Stimulated activated CD8-positive, alpha-beta memory T cell treated with anti-CD3 and anti-CD28 coated beads, Interleukin-7, amount 100 ng/mL, for 48 hours (primary cell): ENCODE data around the gene NOP53.
A peak's percentile ranks its signal among the peaks of the same experiment; 100 is the strongest.
"Not testable (repeated sequence)": the region's sequence is repeated elsewhere in the genome, so short reads cannot be mapped to it uniquely, and the experiment has no call there.

Experiments
- DNase-seq, 2 donors: peaks; one replicate each; pipeline ENCODE4 v3.0.0-alpha.2; 2020; ENCODE audit warnings: low read depth in 1 of 2; ENCODE audit errors: extremely low read depth in 1 of 2

NOP53 gene

DNA sequence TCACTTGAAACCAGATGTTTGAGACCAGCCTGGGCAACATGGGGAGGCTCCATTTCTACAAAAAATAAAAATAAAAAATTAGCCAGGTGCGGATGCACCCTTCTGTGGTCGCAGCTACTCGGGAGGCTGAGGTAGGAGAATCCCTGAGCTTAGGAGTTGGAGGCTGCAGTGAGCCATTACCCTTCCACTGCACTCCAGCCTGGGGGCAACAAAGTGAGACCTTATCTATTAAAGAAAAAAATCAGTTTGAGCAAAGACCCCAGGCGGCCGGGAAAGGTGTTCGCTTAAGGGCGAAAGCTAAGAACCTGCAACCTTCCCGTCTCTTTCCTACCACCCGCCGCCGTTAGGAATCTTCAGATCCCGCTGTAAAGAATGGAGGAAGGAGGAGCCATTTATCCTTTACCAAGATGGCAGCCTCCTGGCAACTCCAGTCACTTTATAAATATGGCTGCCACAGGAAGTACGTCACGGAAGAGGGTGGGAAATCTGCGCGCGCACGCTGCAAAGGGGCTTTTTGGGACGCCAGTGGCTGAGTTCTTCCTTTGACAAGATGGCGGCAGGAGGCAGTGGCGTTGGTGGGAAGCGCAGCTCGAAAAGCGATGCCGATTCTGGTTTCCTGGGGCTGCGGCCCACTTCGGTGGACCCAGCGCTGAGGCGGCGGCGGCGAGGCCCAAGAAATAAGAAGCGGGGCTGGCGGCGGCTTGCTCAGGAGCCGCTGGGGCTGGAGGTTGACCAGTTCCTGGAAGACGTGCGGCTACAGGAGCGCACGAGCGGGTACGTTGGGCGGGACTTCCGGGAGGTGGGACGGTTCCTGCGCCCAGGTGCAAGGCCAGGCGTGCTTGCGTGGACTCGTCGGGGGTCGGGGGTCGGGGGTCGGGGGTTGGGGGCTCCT, at the start of gene NOP53:
Gene NOP53 (plus strand): TSS at position 537 of the 892 bp plus-strand sequence. CDS start 14 bp downstream, at position 551.
- peak; percentile 87 to 90 for DNase-seq

GRCh38 chr19:47696635-47697034, 48.7 kb upstream of the NOP53 start:
- no peak for DNase-seq

- peak in 1 of 2 donors; percentile 27 for DNase-seq
Measured at GRCh38 chr19:47697863-47698609, 47.3 kb upstream of the NOP53 start.

- no peak for DNase-seq
Measured at GRCh38 chr19:47698631-47699359, 46.6 kb upstream of the NOP53 start.

GRCh38 chr19:47699360-47699917, 45.9 kb upstream of the NOP53 start:
- peak in 1 of 2 donors; percentile 26 for DNase-seq

GRCh38 chr19:47700934-47701716, 44.2 kb upstream of the NOP53 start:
- no peak for DNase-seq

DNA sequence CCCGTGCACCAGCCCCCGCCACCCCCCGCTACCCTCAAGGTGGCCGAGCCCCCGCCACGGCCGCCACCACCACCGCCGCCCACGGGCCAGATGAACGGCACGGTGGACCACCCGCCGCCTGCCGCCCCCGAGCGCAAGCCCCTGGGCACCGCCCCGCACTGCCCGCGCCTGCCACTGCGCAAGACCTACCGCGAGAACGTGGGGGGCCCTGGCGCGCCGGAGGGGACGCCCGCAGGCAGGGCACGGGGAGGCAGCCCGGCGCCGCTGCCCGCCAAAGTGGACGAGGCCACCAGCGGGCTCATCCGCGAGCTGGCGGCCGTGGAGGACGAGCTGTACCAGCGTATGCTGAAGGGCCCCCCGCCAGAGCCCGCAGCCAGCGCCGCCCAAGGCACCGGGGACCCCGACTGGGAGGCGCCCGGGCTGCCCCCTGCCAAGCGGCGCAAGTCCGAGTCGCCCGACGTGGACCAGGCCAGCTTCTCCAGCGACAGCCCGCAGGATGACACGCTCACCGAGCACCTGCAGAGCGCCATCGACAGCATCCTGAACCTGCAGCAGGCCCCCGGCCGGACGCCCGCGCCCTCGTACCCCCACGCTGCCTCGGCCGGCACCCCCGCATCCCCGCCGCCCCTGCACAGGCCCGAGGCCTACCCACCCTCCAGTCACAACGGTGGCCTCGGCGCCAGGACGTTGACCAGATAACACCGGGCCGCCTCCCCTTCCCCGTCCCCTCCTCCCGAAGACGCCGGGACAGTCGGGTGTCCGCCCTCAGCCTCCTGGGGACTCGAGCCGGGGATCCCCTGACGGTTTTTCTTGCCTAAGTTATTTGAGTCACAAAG, 43.4 kb upstream of the NOP53 start:
- DNase-seq, result no peak

- no peak for DNase-seq
Measured at GRCh38 chr19:47702671-47703070, 42.7 kb upstream of the NOP53 start.

DNA sequence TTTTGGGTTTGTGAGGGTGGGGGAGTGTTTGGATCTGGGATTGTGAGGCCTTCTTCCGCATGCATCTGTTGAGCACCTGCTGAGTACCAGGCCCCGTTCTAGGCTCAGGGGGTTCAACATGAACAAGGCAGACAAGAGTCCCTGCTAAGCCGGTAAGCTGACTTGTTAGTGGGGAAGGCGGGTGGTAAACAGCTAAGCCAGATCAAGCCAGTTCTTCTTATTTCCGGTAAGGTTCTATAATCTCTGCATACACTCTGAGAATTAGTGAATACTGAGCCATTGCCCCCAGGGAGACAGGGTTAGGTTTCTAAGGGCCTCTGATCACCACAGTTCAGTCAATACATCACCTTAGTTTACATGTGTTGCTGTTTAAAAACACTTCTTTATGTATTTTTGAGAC, 42.0 kb upstream of the NOP53 start:
- DNase-seq, result no peak

DNA sequence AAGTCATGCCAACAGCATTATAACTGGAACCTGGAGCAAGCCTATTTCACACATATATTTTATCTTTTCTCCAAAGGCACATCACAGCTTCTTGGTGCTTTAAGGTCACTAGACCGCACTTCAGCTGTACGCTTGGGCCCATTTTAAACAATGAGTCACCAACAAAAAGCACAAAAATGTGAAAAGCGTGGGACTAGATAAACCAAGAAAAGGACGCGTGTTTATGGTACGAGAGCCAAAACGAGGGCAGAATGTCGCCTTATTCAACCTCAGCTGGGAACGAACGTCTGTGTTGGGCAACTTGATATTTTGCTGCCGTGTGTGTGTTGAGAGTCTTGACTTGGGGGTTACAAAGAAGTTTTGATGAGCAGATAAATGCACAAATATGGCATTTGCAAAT, 41.3 kb upstream of the NOP53 start:
- DNase-seq, result no peak

DNA sequence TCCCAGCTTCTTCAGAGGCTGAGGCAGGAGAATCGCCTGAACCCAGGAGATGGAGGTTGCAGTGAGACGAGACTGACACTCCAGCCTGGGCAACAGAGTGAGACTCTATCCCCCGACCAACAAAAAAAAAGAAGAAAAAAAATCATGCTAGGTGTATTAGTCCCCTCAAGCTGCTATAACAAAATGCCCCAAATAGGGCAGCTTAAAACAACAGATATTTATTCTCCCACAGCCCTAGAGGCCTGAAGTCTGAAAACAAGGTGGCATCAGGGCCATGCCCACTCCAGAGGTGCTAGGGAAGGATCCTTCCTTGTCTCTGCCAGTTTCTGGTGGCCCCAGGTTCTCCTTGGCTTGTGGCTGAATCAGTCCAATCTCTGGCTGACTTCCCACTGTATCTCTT, 40.7 kb upstream of the NOP53 start:
- no peak for DNase-seq

GRCh38 chr19:47707135-47707925, 38.0 kb upstream of the NOP53 start:
- DNase-seq, result peak; percentile 53 to 69

DNA sequence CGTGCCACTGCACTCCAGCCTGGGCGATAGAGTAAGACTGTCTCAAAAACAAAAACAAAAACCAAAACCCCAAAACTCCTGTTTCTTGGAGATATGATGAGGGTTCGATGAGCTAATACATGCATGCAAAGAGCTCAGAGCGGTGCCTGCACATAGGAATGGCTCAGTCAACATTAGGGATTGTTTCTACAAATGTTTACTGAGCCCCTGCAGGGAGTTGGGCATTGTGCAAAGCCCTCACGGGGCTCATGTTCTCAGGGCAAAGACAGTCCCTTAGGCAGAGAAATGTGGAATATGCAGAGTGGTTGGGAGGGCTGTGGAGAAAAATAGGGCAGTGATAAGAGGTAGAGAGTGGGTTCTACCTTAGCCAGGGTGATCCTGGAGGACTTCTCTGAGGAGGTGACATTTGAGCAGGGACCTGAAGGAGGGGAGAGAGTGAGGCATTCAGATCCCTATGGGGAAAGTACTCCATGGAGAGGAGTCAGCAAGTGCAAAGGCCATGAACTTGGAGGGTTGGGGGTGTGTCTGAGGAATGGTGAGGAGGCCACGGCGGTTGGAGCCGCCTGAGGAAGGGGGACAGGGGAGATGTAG, 33.6 kb upstream of the NOP53 start:
- no peak for DNase-seq

GRCh38 chr19:47713046-47714021, 32.0 kb upstream of the NOP53 start, which contains the start of gene EHD2:
Gene EHD2 (plus strand): TSS chr19:47713422. CDS start chr19:47716613, 3,191 bp downstream.
- peak; percentile 10 to 23 for DNase-seq

- no peak for DNase-seq
Measured at GRCh38 chr19:47714339-47714738, 31.0 kb upstream of the NOP53 start.

DNA sequence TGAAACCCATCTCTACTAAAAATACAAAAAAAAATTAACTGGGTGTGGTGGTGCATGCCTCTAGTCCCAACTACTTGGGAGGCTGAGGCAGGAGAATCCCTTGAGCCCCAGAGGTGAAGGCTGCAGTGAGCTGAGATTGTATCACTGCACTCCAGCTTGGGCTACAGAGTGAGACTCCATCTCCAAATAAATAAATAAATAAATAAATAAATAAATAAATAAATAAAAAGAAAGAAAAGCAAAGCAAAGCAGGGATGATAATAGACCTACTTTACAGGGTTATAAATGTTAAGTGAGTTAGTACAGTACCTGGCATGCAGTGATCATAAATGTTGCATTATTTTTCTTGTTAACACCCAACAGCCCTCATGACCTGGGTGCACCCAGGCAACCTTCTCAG, 30.5 kb upstream of the NOP53 start:
- DNase-seq, result not testable (repeated sequence)
